HEK293 (cell line): ENCODE measurements around the gene NPAS1.

ENCODE experiments used
- MZF1 ChIP-seq: fragments of 450-650 bp; formaldehyde crosslinking; IDR thresholded peaks from 2 replicates; pipeline ENCODE4 v1.5.1; 2017; ENCODE audit warnings: missing biosample characterization, missing genetic modification characterization, borderline replicate concordance
- ZIC2 ChIP-seq: fragments of 450-650 bp; formaldehyde crosslinking; IDR thresholded peaks from 2 replicates; pipeline ENCODE4 v1.5.1; 2016; ENCODE audit warnings: missing biosample characterization, missing genetic modification characterization
- ZNF112 ChIP-seq: fragments of 450-650 bp; formaldehyde crosslinking; IDR thresholded peaks from 2 replicates; pipeline ENCODE4 v1.5.0; 2017; ENCODE audit warnings: missing biosample characterization, missing genetic modification characterization
- TF ChIP-seq, protein P1 (sequence below): fragments of 450-650 bp; IDR thresholded peaks from 2 replicates; pipeline ENCODE4 v1.5.1; 2018; ENCODE audit warnings: missing biosample characterization, missing genetic modification characterization
- TF ChIP-seq, protein P2 (sequence below): fragments of 450-650 bp; formaldehyde crosslinking; IDR thresholded peaks from 2 replicates; pipeline ENCODE4 v1.5.1; 2016; ENCODE audit warnings: missing biosample characterization, missing genetic modification characterization
- TF ChIP-seq, protein P3 (sequence below): fragments of 450-650 bp; formaldehyde crosslinking; IDR thresholded peaks from 2 replicates; pipeline ENCODE4 v1.5.1; 2016; ENCODE audit warnings: missing biosample characterization, missing genetic modification characterization
- TF ChIP-seq, protein P4 (sequence below): fragments of 450-650 bp; formaldehyde crosslinking; IDR thresholded peaks from 2 replicates; pipeline ENCODE4 v1.5.1; 2016; ENCODE audit warnings: missing biosample characterization, missing genetic modification characterization
- TF ChIP-seq, protein P5 (sequence below): fragments of 450-650 bp; formaldehyde crosslinking; IDR thresholded peaks from 2 replicates; pipeline ENCODE4 v1.5.1; 2016; ENCODE audit warnings: missing biosample characterization, missing genetic modification characterization

DNA sequence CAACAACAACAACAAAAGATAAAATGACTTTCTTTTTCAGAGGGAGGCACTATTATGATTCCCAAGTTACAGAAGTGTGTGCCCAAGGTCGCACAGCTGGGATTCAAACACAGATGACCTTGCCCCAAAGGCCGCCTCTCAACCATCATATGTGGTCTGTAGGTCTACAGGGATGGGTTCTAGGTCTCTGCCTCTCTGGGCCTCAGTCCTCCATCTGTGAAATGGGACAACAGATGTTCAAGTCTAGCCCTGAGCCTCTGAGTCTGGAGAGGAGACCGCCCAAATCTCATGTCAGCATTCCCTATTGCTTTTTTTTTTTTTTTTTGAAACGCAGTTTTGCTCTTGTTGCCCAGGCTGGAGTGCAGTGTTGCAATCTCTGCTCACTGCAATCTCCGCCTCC, 4.9 kb downstream of the NPAS1 start:
- TF ChIP-seq, protein P1, sequence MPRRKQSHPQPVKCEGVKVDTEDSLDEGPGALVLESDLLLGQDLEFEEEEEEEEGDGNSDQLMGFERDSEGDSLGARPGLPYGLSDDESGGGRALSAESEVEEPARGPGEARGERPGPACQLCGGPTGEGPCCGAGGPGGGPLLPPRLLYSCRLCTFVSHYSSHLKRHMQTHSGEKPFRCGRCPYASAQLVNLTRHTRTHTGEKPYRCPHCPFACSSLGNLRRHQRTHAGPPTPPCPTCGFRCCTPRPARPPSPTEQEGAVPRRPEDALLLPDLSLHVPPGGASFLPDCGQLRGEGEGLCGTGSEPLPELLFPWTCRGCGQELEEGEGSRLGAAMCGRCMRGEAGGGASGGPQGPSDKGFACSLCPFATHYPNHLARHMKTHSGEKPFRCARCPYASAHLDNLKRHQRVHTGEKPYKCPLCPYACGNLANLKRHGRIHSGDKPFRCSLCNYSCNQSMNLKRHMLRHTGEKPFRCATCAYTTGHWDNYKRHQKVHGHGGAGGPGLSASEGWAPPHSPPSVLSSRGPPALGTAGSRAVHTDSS (tag by site-specific recombination), result no peak
- TF ChIP-seq MZF1 (tag by site-specific recombination), result no peak
- TF ChIP-seq, protein P2, sequence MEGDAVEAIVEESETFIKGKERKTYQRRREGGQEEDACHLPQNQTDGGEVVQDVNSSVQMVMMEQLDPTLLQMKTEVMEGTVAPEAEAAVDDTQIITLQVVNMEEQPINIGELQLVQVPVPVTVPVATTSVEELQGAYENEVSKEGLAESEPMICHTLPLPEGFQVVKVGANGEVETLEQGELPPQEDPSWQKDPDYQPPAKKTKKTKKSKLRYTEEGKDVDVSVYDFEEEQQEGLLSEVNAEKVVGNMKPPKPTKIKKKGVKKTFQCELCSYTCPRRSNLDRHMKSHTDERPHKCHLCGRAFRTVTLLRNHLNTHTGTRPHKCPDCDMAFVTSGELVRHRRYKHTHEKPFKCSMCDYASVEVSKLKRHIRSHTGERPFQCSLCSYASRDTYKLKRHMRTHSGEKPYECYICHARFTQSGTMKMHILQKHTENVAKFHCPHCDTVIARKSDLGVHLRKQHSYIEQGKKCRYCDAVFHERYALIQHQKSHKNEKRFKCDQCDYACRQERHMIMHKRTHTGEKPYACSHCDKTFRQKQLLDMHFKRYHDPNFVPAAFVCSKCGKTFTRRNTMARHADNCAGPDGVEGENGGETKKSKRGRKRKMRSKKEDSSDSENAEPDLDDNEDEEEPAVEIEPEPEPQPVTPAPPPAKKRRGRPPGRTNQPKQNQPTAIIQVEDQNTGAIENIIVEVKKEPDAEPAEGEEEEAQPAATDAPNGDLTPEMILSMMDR (tag by site-specific recombination), result no peak
- no peak for TF ChIP-seq ZNF112 (tag by site-specific recombination)
- TF ChIP-seq, protein P3, sequence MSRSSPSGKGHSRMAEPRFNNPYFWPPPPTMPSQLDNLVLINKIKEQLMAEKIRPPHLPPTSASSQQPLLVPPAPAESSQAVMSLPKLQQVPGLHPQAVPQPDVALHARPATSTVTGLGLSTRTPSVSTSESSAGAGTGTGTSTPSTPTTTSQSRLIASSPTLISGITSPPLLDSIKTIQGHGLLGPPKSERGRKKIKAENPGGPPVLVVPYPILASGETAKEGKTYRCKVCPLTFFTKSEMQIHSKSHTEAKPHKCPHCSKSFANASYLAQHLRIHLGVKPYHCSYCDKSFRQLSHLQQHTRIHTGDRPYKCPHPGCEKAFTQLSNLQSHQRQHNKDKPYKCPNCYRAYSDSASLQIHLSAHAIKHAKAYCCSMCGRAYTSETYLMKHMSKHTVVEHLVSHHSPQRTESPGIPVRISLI (tag by site-specific recombination), result no peak
- TF ChIP-seq, protein P4, sequence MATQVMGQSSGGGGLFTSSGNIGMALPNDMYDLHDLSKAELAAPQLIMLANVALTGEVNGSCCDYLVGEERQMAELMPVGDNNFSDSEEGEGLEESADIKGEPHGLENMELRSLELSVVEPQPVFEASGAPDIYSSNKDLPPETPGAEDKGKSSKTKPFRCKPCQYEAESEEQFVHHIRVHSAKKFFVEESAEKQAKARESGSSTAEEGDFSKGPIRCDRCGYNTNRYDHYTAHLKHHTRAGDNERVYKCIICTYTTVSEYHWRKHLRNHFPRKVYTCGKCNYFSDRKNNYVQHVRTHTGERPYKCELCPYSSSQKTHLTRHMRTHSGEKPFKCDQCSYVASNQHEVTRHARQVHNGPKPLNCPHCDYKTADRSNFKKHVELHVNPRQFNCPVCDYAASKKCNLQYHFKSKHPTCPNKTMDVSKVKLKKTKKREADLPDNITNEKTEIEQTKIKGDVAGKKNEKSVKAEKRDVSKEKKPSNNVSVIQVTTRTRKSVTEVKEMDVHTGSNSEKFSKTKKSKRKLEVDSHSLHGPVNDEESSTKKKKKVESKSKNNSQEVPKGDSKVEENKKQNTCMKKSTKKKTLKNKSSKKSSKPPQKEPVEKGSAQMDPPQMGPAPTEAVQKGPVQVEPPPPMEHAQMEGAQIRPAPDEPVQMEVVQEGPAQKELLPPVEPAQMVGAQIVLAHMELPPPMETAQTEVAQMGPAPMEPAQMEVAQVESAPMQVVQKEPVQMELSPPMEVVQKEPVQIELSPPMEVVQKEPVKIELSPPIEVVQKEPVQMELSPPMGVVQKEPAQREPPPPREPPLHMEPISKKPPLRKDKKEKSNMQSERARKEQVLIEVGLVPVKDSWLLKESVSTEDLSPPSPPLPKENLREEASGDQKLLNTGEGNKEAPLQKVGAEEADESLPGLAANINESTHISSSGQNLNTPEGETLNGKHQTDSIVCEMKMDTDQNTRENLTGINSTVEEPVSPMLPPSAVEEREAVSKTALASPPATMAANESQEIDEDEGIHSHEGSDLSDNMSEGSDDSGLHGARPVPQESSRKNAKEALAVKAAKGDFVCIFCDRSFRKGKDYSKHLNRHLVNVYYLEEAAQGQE, result no peak
- no peak for TF ChIP-seq ZIC2 (tag by site-specific recombination)
- TF ChIP-seq, protein P5, sequence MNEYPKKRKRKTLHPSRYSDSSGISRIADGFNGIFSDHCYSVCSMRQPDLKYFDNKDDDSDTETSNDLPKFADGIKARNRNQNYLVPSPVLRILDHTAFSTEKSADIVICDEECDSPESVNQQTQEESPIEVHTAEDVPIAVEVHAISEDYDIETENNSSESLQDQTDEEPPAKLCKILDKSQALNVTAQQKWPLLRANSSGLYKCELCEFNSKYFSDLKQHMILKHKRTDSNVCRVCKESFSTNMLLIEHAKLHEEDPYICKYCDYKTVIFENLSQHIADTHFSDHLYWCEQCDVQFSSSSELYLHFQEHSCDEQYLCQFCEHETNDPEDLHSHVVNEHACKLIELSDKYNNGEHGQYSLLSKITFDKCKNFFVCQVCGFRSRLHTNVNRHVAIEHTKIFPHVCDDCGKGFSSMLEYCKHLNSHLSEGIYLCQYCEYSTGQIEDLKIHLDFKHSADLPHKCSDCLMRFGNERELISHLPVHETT (tag by site-specific recombination), result no peak
